ENCODE measurements around the gene HYOU1.
A peak's percentile ranks its signal among the peaks of the same experiment; 100 is the strongest.

Gene HYOU1

GRCh38 chr11:119031912-119032280 lies 25.1 kb downstream of the HYOU1 start:
- no peak for TF ChIP-seq CTCF (IDR thresholded peaks at IDR 0.05; ENCODE audit: low read depth, low read length)

GRCh38 chr11:119030329-119031047 lies 26.5 kb downstream of the HYOU1 start, which contains the start of gene SLC37A4:
Gene SLC37A4 (minus strand): TSS chr11:119030877.
- peak within 1 kb of the TSS; percentile 67 for H3K4me3 ChIP-seq (ENCODE audit: low read depth, low read length)
- TF ChIP-seq CTCF (IDR thresholded peaks at IDR 0.05; ENCODE audit: low read depth, low read length), result peak; percentile 84

More at GRCh38 chr11:119031912-119032280, 25.1 kb downstream of the HYOU1 start:
- H3K4me3 ChIP-seq (ENCODE audit: low read depth, low read length), result no peak overlapping the region

- no peak for TF ChIP-seq CTCF (IDR thresholded peaks at IDR 0.05; ENCODE audit: low read depth, low read length)
Observed at GRCh38 chr11:119030029-119030328, 27.0 kb downstream of the HYOU1 start.

GRCh38 chr11:119029340-119030028 lies 27.5 kb downstream of the HYOU1 start:
- no peak for TF ChIP-seq CTCF (IDR thresholded peaks at IDR 0.05; ENCODE audit: low read depth, low read length)
- H3K4me3 ChIP-seq (ENCODE audit: low read depth, low read length), result peak overlapping the region; percentile 67; the same call in 1 of the 2 replicates

More at GRCh38 chr11:119030029-119030328, 27.0 kb downstream of the HYOU1 start:
- peak overlapping the region; percentile 67 for H3K4me3 ChIP-seq (ENCODE audit: low read depth, low read length)

GRCh38 chr11:119029069-119029339 lies 28.0 kb downstream of the HYOU1 start:
- H3K4me3 ChIP-seq (ENCODE audit: low read depth, low read length), result no peak overlapping the region
- TF ChIP-seq CTCF (IDR thresholded peaks at IDR 0.05; ENCODE audit: low read depth, low read length), result no peak

GRCh38 chr11:119028346-119029068 lies 28.5 kb downstream of the HYOU1 start:
- H3K4me3 ChIP-seq (ENCODE audit: low read depth, low read length), result no peak overlapping the region
- no peak for TF ChIP-seq CTCF (IDR thresholded peaks at IDR 0.05; ENCODE audit: low read depth, low read length)

Data from WI38 (cell line).